ENCODE data around the gene ANO1.

The ANO1 gene

DNA sequence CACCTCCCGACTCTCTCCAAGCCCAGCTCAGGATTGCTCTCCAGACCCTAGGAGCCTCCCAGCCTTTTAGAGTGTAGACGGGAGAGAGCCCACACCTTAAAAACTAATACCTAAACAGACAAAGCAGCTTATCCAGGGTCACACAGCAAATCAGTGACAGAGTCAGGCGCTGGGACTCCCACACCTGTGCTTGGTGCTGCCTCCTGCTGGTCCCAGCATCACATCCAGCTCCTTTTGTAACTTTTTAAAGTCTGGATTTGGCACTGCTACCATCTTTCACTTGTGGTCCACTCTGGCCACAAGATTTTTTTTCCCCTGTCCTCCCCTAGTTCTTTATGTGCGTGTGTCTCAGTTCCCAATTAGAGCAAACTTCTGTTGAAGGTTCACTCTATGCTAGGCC lies 4.7 kb downstream of the ANO1 start (continued):
- TF ChIP-seq, protein P1, sequence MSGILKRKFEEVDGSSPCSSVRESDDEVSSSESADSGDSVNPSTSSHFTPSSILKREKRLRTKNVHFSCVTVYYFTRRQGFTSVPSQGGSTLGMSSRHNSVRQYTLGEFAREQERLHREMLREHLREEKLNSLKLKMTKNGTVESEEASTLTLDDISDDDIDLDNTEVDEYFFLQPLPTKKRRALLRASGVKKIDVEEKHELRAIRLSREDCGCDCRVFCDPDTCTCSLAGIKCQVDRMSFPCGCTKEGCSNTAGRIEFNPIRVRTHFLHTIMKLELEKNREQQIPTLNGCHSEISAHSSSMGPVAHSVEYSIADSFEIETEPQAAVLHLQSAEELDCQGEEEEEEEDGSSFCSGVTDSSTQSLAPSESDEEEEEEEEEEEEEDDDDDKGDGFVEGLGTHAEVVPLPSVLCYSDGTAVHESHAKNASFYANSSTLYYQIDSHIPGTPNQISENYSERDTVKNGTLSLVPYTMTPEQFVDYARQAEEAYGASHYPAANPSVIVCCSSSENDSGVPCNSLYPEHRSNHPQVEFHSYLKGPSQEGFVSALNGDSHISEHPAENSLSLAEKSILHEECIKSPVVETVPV (CRISPR knock-in tag; IDR thresholded peaks at IDR 0.05), result no peak
- TF ChIP-seq ZFP3 (CRISPR knock-in tag; IDR thresholded peaks at IDR 0.05), result no peak

DNA sequence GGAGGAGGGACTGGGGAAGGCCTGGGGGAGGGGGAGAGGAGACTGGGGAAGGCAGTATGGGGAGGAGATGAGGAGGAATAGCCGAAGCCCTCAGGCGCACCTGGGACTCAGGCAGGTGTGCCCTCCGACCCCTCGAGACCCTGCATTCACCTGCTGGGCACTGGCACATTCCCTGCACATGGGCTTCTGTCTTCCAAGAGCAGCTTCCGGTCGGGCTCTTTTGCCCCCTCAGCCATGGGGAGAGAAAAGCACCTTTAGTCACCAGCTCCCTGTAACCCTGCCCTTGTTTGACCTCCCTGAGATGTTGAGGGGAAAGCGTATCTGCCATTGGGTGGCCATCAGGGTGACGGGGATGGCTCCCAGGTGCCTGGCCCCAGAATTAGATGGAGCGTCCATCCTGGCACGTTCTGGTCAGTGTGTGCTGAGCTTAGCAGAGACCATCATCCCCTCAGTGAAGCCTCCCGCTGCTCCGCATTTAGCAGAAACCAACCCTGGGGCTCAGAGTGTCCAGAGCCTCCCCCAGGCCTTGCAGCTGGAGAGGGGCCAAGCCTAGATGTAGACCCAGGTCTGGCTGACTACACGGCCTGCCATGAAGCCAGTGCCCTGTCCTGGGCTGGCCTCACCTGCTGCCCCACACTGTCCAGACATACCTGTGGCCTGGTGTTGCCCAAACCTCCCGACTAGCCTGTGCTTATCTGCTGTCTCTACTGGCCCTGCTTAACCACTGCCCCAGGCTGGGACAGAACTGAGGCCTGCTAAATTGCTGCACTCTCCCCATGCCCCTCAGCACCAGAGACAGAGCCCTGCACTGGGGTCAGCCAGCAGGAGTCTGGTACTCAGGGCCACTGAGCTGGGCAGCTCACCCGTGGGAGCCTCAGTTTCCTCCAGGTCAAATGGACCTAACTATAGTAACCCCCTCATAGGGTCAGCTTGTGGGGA lies 6.2 kb downstream of the ANO1 start:
- no peak for ATAC-seq
- TF ChIP-seq OSR1 (CRISPR knock-in tag; IDR thresholded peaks at IDR 0.05) (no peak), PPARA (CRISPR knock-in tag; IDR thresholded peaks at IDR 0.05; ENCODE audit: borderline replicate concordance) (no peak), GLIS3 (CRISPR knock-in tag; IDR thresholded peaks at IDR 0.05) (no peak), BACH2 (CRISPR knock-in tag; IDR thresholded peaks at IDR 0.05; ENCODE audit: borderline replicate concordance) (no peak)
- TF ChIP-seq, protein P2, sequence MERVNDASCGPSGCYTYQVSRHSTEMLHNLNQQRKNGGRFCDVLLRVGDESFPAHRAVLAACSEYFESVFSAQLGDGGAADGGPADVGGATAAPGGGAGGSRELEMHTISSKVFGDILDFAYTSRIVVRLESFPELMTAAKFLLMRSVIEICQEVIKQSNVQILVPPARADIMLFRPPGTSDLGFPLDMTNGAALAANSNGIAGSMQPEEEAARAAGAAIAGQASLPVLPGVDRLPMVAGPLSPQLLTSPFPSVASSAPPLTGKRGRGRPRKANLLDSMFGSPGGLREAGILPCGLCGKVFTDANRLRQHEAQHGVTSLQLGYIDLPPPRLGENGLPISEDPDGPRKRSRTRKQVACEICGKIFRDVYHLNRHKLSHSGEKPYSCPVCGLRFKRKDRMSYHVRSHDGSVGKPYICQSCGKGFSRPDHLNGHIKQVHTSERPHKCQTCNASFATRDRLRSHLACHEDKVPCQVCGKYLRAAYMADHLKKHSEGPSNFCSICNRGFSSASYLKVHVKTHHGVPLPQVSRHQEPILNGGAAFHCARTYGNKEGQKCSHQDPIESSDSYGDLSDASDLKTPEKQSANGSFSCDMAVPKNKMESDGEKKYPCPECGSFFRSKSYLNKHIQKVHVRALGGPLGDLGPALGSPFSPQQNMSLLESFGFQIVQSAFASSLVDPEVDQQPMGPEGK (CRISPR knock-in tag; IDR thresholded peaks at IDR 0.05; ENCODE audit: borderline replicate concordance), result no peak

DNA sequence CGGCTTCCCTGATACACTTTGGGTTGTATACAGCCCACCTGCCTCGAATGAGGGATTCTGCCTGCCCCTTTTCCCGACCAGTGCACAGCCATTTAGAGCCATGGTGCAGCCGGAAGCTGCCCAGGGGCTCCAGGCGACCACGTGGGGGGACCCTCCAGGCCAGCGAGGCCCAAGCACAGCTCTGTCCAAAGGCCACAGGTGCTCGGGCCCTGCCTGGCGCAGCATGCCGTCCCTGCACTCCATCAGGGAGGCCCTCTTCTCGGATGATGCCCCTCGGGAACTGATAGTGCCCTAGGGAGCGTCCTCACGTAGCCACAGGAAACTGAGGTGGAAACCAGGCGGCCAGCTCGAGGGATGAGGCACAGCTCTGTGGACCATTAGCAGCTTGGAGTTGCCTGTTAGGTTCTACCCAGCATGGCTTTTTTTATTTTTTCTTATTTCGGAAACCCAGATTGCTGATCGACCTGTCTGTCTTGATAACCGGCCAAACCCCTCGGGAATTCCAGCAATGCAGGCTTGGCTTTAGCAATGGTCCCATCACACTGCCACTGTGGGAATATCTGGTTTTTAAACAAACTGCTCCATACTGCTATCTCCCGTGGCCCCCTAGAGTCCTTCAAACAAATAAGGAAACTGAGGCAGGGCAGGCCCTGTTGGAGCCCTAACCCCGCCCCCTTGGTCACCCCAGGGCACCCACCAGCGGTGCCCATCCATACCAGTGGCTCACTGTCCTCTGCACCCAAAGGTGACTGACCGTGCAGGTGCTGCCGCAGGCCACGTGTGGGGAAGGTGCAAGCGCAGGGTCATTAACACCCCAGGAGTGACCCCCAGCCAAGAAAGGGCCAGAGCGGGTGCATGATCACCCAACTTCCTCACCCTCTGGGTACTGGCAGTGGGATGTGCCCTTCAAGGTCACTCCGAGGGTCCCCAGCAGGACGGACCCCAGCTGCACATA lies 8.0 kb downstream of the ANO1 start:
- ATAC-seq, result no peak
- TF ChIP-seq ISL1 (CRISPR knock-in tag; IDR thresholded peaks at IDR 0.05) (no peak), ZFP3 (CRISPR knock-in tag; IDR thresholded peaks at IDR 0.05) (no peak), ARNTL (CRISPR knock-in tag; IDR thresholded peaks at IDR 0.05; ENCODE audit: borderline replicate concordance, low read depth) (no peak), BACH2 (CRISPR knock-in tag; IDR thresholded peaks at IDR 0.05; ENCODE audit: borderline replicate concordance) (no peak), TCF4 (CRISPR knock-in tag; IDR thresholded peaks at IDR 0.05; ENCODE audit: borderline replicate concordance) (no peak), TOX (CRISPR knock-in tag; IDR thresholded peaks at IDR 0.05; ENCODE audit: borderline replicate concordance) (no peak), CSDC2 (CRISPR knock-in tag; IDR thresholded peaks at IDR 0.05) (no peak), ZNF8 (CRISPR knock-in tag; IDR thresholded peaks at IDR 0.05) (no peak), OSR1 (CRISPR knock-in tag; IDR thresholded peaks at IDR 0.05) (no peak), PPARA (CRISPR knock-in tag; IDR thresholded peaks at IDR 0.05; ENCODE audit: borderline replicate concordance) (no peak), ZNF70 (CRISPR knock-in tag; IDR thresholded peaks at IDR 0.05) (no peak), RARB (CRISPR knock-in tag; IDR thresholded peaks at IDR 0.05) (no peak)
- TF ChIP-seq, protein P1 (CRISPR knock-in tag; IDR thresholded peaks at IDR 0.05), result no peak
- TF ChIP-seq, protein P3, sequence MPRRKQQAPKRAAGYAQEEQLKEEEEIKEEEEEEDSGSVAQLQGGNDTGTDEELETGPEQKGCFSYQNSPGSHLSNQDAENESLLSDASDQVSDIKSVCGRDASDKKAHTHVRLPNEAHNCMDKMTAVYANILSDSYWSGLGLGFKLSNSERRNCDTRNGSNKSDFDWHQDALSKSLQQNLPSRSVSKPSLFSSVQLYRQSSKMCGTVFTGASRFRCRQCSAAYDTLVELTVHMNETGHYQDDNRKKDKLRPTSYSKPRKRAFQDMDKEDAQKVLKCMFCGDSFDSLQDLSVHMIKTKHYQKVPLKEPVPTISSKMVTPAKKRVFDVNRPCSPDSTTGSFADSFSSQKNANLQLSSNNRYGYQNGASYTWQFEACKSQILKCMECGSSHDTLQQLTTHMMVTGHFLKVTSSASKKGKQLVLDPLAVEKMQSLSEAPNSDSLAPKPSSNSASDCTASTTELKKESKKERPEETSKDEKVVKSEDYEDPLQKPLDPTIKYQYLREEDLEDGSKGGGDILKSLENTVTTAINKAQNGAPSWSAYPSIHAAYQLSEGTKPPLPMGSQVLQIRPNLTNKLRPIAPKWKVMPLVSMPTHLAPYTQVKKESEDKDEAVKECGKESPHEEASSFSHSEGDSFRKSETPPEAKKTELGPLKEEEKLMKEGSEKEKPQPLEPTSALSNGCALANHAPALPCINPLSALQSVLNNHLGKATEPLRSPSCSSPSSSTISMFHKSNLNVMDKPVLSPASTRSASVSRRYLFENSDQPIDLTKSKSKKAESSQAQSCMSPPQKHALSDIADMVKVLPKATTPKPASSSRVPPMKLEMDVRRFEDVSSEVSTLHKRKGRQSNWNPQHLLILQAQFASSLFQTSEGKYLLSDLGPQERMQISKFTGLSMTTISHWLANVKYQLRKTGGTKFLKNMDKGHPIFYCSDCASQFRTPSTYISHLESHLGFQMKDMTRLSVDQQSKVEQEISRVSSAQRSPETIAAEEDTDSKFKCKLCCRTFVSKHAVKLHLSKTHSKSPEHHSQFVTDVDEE (CRISPR knock-in tag; IDR thresholded peaks at IDR 0.05), result no peak
- TF ChIP-seq, protein P2 (CRISPR knock-in tag; IDR thresholded peaks at IDR 0.05; ENCODE audit: borderline replicate concordance), result no peak
- TF ChIP-seq, protein P4, sequence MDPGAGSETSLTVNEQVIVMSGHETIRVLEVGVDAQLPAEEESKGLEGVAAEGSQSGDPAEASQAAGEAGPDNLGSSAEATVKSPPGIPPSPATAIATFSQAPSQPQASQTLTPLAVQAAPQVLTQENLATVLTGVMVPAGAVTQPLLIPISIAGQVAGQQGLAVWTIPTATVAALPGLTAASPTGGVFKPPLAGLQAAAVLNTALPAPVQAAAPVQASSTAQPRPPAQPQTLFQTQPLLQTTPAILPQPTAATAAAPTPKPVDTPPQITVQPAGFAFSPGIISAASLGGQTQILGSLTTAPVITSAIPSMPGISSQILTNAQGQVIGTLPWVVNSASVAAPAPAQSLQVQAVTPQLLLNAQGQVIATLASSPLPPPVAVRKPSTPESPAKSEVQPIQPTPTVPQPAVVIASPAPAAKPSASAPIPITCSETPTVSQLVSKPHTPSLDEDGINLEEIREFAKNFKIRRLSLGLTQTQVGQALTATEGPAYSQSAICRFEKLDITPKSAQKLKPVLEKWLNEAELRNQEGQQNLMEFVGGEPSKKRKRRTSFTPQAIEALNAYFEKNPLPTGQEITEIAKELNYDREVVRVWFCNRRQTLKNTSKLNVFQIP (CRISPR knock-in tag; IDR thresholded peaks at IDR 0.05; ENCODE audit: borderline replicate concordance, low read depth), result no peak

All from SK-N-SH treated with all-trans-retinoic acid at 6 μM for 48 hours (cell line).